Measurements from ENCODE around the gene KCNH2.

KCNH2 gene

GRCh38 chr7:151017953-151018420 is 39.9 kb upstream of the KCNH2 start (continued):
- TF ChIP-seq EGR2 (tag by site-specific recombination; IDR thresholded peaks at IDR 0.05; ENCODE audit: low read depth), result peak; percentile 37
- TF ChIP-seq SP7 (tag by site-specific recombination; IDR thresholded peaks at IDR 0.05), result peak; percentile 55
- TF ChIP-seq, protein P1, sequence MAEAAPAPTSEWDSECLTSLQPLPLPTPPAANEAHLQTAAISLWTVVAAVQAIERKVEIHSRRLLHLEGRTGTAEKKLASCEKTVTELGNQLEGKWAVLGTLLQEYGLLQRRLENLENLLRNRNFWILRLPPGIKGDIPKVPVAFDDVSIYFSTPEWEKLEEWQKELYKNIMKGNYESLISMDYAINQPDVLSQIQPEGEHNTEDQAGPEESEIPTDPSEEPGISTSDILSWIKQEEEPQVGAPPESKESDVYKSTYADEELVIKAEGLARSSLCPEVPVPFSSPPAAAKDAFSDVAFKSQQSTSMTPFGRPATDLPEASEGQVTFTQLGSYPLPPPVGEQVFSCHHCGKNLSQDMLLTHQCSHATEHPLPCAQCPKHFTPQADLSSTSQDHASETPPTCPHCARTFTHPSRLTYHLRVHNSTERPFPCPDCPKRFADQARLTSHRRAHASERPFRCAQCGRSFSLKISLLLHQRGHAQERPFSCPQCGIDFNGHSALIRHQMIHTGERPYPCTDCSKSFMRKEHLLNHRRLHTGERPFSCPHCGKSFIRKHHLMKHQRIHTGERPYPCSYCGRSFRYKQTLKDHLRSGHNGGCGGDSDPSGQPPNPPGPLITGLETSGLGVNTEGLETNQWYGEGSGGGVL (tag by site-specific recombination; IDR thresholded peaks at IDR 0.05), result no peak
- no peak for TF ChIP-seq ZNF114 (tag by site-specific recombination; IDR thresholded peaks at IDR 0.05)
- no peak for TF ChIP-seq ZNF133 (tag by site-specific recombination; IDR thresholded peaks at IDR 0.05)
- no peak for TF ChIP-seq ZNF202 (tag by site-specific recombination; IDR thresholded peaks at IDR 0.05; ENCODE audit: borderline replicate concordance)
- no peak for TF ChIP-seq ZNF366 (tag by site-specific recombination; conservative IDR thresholded peaks at IDR 0.05)
- TF ChIP-seq MYNN (tag by site-specific recombination; IDR thresholded peaks at IDR 0.05; ENCODE audit: borderline replicate concordance), result no peak
- no peak; the same call in 1 of the 2 replicates for TF ChIP-seq ZNF16 (tag by site-specific recombination; IDR thresholded peaks at IDR 0.05; ENCODE audit: low read depth)
- TF ChIP-seq ZNF548 (tag by site-specific recombination; IDR thresholded peaks at IDR 0.05), result no peak
- TF ChIP-seq MZF1 (tag by site-specific recombination; IDR thresholded peaks at IDR 0.05; ENCODE audit: borderline replicate concordance), result no peak
- TF ChIP-seq PRDM4 (tag by site-specific recombination; IDR thresholded peaks at IDR 0.05), result no peak
- TF ChIP-seq ZNF416 (tag by site-specific recombination; IDR thresholded peaks at IDR 0.05), result no peak
- peak; percentile 42; the same call in 1 of the 2 replicates for TF ChIP-seq ZNF335 (tag by site-specific recombination; conservative IDR thresholded peaks at IDR 0.05)
- no peak for TF ChIP-seq ZNF350 (tag by site-specific recombination; IDR thresholded peaks at IDR 0.05)
- TF ChIP-seq ZNF449 (tag by site-specific recombination; IDR thresholded peaks at IDR 0.05), result 0 out of 2 replicates have a peak, but pooled peaks have one; percentile 15
- no peak for TF ChIP-seq PBX3 (CRISPR knock-in tag; IDR thresholded peaks at IDR 0.05)
- no peak for TF ChIP-seq OVOL3 (tag by site-specific recombination; IDR thresholded peaks at IDR 0.05)
- no peak for TF ChIP-seq ZNF785 (tag by site-specific recombination; IDR thresholded peaks at IDR 0.05)
- TF ChIP-seq YY2 (tag by site-specific recombination; IDR thresholded peaks at IDR 0.05), result no peak
- TF ChIP-seq ZNF280C (tag by site-specific recombination; IDR thresholded peaks at IDR 0.05), result no peak
- TF ChIP-seq, protein P2, sequence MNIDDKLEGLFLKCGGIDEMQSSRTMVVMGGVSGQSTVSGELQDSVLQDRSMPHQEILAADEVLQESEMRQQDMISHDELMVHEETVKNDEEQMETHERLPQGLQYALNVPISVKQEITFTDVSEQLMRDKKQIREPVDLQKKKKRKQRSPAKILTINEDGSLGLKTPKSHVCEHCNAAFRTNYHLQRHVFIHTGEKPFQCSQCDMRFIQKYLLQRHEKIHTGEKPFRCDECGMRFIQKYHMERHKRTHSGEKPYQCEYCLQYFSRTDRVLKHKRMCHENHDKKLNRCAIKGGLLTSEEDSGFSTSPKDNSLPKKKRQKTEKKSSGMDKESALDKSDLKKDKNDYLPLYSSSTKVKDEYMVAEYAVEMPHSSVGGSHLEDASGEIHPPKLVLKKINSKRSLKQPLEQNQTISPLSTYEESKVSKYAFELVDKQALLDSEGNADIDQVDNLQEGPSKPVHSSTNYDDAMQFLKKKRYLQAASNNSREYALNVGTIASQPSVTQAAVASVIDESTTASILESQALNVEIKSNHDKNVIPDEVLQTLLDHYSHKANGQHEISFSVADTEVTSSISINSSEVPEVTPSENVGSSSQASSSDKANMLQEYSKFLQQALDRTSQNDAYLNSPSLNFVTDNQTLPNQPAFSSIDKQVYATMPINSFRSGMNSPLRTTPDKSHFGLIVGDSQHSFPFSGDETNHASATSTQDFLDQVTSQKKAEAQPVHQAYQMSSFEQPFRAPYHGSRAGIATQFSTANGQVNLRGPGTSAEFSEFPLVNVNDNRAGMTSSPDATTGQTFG (tag by site-specific recombination; IDR thresholded peaks at IDR 0.05; ENCODE audit: borderline replicate concordance), result no peak
- TF ChIP-seq, protein P3, sequence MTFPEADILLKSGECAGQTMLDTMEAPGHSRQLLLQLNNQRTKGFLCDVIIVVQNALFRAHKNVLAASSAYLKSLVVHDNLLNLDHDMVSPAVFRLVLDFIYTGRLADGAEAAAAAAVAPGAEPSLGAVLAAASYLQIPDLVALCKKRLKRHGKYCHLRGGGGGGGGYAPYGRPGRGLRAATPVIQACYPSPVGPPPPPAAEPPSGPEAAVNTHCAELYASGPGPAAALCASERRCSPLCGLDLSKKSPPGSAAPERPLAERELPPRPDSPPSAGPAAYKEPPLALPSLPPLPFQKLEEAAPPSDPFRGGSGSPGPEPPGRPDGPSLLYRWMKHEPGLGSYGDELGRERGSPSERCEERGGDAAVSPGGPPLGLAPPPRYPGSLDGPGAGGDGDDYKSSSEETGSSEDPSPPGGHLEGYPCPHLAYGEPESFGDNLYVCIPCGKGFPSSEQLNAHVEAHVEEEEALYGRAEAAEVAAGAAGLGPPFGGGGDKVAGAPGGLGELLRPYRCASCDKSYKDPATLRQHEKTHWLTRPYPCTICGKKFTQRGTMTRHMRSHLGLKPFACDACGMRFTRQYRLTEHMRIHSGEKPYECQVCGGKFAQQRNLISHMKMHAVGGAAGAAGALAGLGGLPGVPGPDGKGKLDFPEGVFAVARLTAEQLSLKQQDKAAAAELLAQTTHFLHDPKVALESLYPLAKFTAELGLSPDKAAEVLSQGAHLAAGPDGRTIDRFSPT (tag by site-specific recombination; IDR thresholded peaks at IDR 0.05), result no peak
- TF ChIP-seq ZNF473 (tag by site-specific recombination; IDR thresholded peaks at IDR 0.05), result no peak
- no peak for TF ChIP-seq ZNF157 (tag by site-specific recombination; IDR thresholded peaks at IDR 0.05)
- TF ChIP-seq HOXC10 (CRISPR knock-in tag; IDR thresholded peaks at IDR 0.05), result no peak
- no peak for TF ChIP-seq ZNF211 (tag by site-specific recombination; IDR thresholded peaks at IDR 0.05; ENCODE audit: low read depth)

All from HEK293 (cell line).